Measurements from ENCODE around the gene DOCK4. TPM values are rescaled to one million over a fixed set of nuclear protein-coding genes. Genes with fewer than 3 reads are reported as not detected.

DOCK4 gene
- total RNA-seq, 1 experiment from 2014 or later, result 31.4 TPM

- ChIA-PET CTCF (interaction anchor here (0.9 to 1.1 kb wide), 2 partner anchors 10 to 19 kb away, joined by 3 to 4 read pairs; no protein-coding TSS in a partner anchor), POLR2A (interaction anchor here (0.7 kb wide), 1 partner anchor 225 kb away, joined by 4 read pairs; no protein-coding TSS in a partner anchor)
- no peak for DNase-seq (ENCODE audit: unreplicated experiment)
- TF ChIP-seq CTCF (IDR thresholded peaks at IDR 0.05; ENCODE audit: unreplicated experiment), result no peak
- H3K4me1 Mint-ChIP-seq (ENCODE audit: insufficient read depth, unreplicated experiment), result no peaks in the 10 kb centered on the region
- H3K9me3 Mint-ChIP-seq (ENCODE audit: unreplicated experiment), result no peaks in the 10 kb centered on the region
- intact Hi-C loops (cut with micrococcal nuclease), result no loop called here
- no peaks in the 10 kb centered on the region for H3K27me3 Mint-ChIP-seq (ENCODE audit: insufficient read depth, unreplicated experiment)
- H3K27ac Mint-ChIP-seq (ENCODE audit: low read depth, unreplicated experiment), result no peak overlapping the region
- BruUV-seq (replicated peaks), result no TSS peak
- no peak overlapping the region for H3K4me3 Mint-ChIP-seq (ENCODE audit: unreplicated experiment)
- peaks cover 5% of the 10 kb centered on the region for H3K36me3 Mint-ChIP-seq (ENCODE audit: insufficient read depth, unreplicated experiment)
Observed at GRCh38 chr7:111873963-111874690, 332.1 kb downstream of the DOCK4 start.

GRCh38 chr7:111873326-111873646 lies 332.9 kb downstream of the DOCK4 start:
- H3K27ac Mint-ChIP-seq (ENCODE audit: low read depth, unreplicated experiment), result no peak overlapping the region
- H3K4me3 Mint-ChIP-seq (ENCODE audit: unreplicated experiment), result no peak overlapping the region
- H3K36me3 Mint-ChIP-seq (ENCODE audit: insufficient read depth, unreplicated experiment), result peaks cover 5% of the 10 kb centered on the region
- POLR2A ChIA-PET, result no interaction called here
- intact Hi-C loops (cut with micrococcal nuclease), result no loop called here
- BruUV-seq (replicated peaks), result no TSS peak
- CTCF ChIA-PET, result interaction anchor here (0.6 to 1.1 kb wide), 2 partner anchors 10 to 20 kb away, joined by 3 read pairs; no protein-coding TSS in a partner anchor
- no peak for DNase-seq (ENCODE audit: unreplicated experiment)
- H3K9me3 Mint-ChIP-seq (ENCODE audit: unreplicated experiment), result no peaks in the 10 kb centered on the region
- H3K27me3 Mint-ChIP-seq (ENCODE audit: insufficient read depth, unreplicated experiment), result no peaks in the 10 kb centered on the region
- H3K4me1 Mint-ChIP-seq (ENCODE audit: insufficient read depth, unreplicated experiment), result no peaks in the 10 kb centered on the region
- TF ChIP-seq CTCF (IDR thresholded peaks at IDR 0.05; ENCODE audit: unreplicated experiment), result no peak

- no peaks in the 10 kb centered on the region for H3K4me1 Mint-ChIP-seq (ENCODE audit: insufficient read depth, unreplicated experiment)
- no peaks in the 10 kb centered on the region for H3K27me3 Mint-ChIP-seq (ENCODE audit: insufficient read depth, unreplicated experiment)
- POLR2A ChIA-PET, result interaction anchor here (0.6 kb wide), 1 partner anchor 1861 kb away, joined by 4 read pairs; no protein-coding TSS in a partner anchor
Observed at GRCh38 chr7:111872450-111873325, 333.5 kb downstream of the DOCK4 start.

More at GRCh38 chr7:111872450-111873325, 333.5 kb downstream of the DOCK4 start:
- Mint-ChIP-seq H3K4me3 (ENCODE audit: unreplicated experiment) (no peak overlapping the region), H3K9me3 (ENCODE audit: unreplicated experiment) (no peaks in the 10 kb centered on the region), H3K36me3 (ENCODE audit: insufficient read depth, unreplicated experiment) (peaks cover 5% of the 10 kb centered on the region), H3K27ac (ENCODE audit: low read depth, unreplicated experiment) (no peak overlapping the region)
- intact Hi-C loops (cut with micrococcal nuclease), result no loop called here
- BruUV-seq (replicated peaks), result no TSS peak
- no peak for TF ChIP-seq CTCF (IDR thresholded peaks at IDR 0.05; ENCODE audit: unreplicated experiment)
- no peak for DNase-seq (ENCODE audit: unreplicated experiment)
- CTCF ChIA-PET, result interaction anchor here (0.6 to 5.5 kb wide), 3 partner anchors 9 to 20 kb away, joined by 3 to 30 read pairs (median 3); no protein-coding TSS in a partner anchor

Measured in MCF 10A (cell line).